DMS79 (cell line): ENCODE measurements around the gene ZNF621.
"Not testable (repeated sequence)": the region's sequence is repeated elsewhere in the genome, so short reads cannot be mapped to it uniquely, and the experiment has no call there.

Experiments
- DNase-seq: peaks from one replicate; lab custom pipeline; 2025; lab: John Stamatoyannopoulos, UW

The ZNF621 gene

DNA sequence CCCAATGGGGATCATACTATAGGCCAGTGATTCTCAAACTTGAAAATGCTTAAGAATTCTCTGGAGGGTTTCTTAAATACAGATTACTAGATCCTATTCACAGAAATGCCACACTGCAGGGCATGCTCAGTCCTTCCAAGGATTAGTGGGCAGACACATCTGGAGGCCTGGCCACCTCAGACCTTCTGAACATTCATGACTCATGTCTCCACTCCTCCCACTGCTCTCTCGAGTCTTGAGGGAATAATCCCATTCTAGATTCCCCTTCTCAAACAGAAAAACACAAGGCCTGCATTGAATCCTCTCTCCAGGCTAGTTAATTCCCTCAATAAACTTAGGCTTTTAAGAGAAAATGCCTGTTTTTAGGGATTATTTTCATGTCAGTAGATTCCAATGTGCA, 22.1 kb downstream of the ZNF621 start:
- no peak for DNase-seq

DNA sequence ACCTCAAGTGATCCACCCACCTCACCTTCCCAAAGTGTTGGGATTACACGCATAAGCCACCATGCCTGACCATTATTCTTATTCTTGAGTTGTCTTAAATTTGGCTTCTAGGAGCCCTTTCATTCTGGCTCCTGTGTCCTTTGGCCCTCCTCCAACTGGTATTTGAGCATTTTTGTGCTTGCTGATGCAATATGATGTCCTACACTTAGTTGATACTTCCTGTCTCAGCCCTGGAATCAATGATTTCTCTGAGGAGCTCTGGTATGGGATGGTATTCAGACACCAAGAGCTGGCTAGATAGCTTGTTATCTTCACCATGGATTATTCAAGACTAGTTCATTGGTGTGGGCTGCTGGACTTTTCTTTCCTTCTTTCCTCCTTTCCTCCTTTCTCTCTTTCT, 25.4 kb downstream of the ZNF621 start:
- no peak for DNase-seq

DNA sequence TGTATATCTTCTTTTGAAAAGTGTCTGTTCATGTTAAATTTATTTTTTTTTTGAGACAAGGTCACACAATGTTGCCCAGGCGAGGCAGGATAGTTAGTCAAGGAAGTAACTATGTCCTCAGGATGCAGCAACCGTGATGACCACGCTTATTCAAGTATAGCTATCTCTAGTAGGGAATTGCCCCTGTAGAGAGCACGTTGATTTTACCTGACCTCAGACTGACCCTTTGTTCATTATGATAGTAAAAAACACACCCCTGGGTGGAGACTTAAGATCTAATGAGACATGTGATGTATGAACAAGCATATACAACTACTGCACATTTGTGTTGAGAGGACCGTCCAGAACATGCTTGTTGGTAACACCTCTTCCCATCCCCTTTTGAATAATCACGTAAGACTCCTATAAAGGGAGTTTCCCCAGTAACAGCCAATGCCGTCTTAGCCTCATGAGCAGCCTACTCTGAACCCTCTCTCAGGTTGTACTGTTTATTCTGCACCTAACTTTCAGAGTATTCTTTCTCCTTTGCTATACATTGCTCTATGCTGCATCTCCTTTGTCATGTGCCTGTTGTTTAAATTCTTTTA, 32.9 kb downstream of the ZNF621 start:
- DNase-seq = no peak

DNA sequence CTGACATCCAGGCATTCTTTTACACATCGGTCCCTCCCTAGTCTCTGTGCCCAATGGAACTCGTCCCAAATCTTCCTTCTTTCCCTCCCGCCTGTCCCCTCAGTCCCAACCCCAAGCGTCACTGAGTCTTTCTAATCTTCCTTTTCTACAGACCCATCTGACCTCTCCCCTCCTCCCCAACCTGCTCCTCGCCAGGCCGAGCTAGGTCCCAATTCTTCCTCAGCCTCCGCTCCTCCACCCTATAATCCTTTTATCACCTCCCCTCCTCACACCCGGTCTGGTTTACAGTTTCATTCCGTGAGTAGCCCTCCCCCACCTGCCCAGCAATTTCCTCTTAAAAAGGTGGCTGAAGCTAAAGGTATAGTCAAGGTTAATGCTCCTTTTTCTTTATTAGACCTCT, 37.7 kb downstream of the ZNF621 start:
- DNase-seq = not testable (repeated sequence)

DNA sequence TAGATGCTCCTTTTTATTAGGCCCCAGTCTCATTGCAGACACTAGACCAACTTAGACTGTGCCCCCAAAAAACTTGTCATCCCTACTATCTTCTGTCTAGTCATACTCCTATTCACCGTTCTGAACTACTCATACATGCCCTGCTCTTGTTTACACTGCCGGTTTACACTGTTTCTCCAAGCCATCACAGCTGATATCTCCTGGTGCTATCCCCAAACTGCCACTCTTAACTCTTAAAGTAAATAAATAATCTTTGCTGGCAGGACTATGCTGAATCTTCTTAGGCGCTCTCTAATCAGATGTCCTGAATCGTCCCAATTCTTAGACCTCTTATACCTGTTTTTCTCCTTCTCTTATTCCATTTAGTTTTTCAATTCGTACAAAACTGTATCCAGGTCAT, 40.9 kb downstream of the ZNF621 start:
- not testable (repeated sequence) for DNase-seq

DNA sequence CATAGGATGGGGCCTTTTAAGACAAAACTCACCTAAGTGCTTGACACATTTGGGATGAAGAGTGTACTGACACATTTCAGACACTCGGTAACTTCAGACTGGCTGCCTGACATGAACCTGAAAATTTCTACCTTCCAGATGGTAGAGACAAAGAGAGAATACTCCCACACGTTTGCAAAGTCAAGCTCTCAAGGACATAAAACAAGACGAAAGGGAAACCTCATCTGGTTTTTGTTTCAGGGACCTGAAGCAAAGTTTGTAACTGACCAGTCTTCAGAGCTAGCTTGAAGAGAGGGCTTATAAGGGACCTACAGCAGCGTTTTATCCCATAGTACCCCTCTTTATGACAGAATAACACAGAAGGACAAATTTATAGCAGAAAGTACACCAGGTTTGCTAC, 41.9 kb downstream of the ZNF621 start:
- no peak for DNase-seq

DNA sequence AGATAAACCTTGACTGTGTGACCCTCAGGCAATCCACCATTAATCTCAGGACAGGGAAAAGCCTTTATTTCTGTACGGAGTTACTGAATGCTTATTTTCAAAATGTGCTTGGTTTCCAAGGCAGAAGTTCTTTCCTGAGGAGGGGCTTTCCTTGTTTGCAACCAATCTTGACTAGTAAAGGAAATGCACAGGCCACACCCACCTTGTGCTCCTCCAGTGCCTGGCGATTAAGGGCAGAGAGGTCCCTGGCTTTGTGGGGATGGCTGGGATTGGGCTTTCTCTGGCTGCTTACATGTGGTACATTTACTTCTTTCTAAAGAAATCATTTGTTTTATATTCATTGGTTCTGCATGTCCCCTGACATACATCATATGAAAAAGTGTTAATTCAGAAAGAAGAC, 47.8 kb downstream of the ZNF621 start:
- DNase-seq = no peak

DNA sequence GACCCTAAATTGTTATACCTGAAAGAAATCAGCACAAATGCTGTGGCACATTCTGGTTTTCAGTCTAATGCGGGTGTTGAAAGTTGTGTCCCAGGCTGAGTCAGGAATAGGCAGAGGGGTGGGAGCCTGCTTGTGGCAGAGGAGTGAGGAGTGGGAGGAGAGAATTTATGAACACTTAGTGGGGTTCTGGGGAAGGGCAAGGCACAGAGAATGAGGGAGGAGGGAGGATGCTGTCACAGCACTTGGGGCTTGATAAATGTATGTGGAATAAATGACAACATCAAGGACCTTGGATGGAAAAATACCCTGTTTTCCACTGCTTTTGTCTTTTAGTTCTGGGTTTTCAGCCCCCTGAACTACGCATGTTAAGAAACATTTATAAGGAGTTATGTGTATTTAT, 49.3 kb downstream of the ZNF621 start:
- no peak for DNase-seq

DNA sequence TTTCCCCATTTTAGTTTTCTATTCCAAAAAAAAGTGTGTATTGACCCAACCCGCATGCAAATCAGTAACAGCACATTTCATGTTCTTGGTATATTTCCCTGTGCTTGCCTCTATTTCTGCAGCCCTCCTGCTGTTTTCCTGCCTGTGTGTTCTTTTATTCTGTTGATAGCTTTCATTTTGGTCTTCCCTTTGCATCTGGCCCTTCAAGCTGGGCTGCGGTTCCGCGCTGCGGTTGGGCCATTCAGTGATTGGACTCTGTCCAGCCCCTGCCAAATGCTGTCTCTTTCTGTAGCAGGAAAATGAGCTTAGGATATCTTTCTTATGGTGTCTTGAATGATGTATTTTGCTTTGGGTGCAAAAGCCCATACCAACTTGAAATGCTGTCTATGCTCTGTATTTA, 49.9 kb downstream of the ZNF621 start:
- peak; percentile 2 for DNase-seq

DNA sequence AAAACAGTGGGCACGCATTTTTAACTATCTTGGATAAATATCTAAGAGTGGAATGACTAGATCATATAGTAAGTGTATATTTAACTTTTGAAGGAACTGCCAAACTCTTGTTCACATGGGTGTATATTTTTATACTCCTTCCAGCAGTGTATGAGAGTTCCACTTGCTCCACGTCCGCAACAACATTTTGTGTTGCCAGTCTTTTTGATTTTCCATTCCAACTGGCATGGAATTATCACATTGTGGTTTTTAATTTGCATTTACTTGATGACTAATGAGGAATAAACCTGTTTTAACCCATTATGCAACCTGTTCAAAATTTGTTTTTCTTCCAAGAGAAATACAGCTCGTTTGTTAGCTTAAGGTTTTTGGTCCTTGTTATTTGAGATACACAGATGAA, 51.6 kb downstream of the ZNF621 start:
- DNase-seq = no peak

DNA sequence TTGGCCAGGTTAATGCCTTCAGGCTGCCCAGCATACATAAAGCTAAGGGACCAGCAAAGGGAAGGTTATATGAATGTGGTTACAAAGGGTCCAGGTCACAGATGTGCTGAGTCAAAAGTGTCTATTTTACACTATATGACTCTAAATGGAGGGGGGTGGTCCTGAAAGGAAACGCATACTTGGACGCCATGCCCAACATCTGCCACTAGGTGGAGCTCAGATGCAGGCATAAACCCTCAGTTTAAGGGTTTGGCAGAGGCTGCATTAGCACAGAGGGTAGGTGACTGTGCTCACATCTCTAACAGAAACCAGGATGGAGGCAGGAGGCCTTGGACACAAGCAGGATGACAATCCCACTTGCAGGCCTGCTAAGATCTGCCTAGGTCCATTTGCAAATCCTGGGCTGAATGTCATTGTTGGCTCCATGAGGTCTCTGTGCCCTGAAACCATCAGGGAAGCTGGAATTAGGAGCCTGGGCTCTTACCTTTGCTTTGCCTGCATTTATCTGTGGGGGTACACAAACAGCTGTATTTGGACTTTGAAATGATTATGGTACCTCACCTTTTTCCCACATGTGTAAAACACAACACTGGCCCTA, 55.8 kb downstream of the ZNF621 start:
- DNase-seq = peak; percentile 2

DNA sequence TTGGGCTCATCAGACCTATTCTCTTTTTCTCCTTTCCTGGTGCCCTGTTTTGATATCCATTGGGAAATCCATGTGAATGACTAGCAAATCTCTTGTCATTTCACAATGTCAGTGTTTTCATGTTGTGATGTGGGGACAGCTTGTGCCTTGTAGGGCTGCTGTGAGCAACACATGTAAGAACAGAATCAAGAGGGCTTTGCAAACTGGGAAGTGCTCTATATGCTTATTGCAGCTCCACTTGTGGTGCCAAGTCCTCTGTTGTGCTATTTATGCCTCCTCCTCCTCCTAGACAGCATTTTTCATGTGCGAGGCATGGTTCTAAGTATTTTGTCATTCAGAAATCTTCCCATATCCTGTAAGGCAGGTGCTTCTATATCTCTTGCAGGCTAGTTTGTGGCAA, 56.4 kb downstream of the ZNF621 start:
- no peak for DNase-seq

DNA sequence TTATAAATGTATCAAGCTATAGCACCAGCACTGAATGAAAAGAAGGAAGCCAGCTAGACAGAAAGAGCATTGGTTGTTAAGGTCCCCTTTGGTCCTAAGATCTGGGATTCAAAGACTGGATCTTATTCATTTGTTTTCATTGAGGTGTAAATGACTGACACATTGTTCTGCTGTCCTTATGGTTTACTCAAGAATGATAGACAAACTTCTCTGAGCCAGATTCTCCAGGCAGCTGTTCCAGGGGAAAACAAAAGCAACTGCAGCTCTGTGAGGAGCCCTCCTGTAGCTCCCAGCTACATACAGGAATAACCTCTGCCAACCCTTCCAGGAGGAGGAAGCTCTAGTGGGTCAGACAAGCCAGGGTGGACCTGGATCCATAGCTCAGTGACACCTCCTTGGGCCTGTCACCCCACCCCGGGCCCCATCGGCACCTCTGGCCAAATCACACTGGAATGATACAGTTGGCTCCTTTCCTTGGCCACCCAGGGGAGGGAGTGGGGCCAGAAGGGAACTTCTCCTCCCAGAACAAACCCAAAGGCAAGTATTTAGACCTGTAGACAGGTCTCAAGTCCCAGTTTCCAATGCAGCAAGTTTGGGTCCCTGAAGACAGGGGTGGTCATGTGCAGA, 57.8 kb downstream of the ZNF621 start:
- no peak for DNase-seq

DNA sequence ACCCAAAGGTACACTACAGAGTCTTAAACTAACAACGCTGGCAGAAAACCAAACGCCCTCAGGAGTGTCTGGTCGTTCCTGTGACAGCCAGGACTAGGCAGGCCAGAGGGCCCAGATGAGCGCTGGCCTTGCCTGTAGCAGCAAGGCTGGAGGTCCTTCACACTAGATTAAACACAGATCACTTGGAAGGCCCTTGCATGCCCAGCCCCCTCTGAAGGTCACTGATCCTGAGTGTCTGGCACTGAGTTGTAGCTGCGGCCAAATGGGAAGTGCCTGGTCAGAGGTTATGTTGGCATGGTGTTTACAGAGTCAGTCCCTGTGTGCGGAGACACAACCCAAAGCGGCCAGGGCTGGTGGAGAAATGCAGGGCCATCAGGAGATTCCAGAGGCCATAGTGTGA, 58.9 kb downstream of the ZNF621 start:
- peak; percentile 71 for DNase-seq

DNA sequence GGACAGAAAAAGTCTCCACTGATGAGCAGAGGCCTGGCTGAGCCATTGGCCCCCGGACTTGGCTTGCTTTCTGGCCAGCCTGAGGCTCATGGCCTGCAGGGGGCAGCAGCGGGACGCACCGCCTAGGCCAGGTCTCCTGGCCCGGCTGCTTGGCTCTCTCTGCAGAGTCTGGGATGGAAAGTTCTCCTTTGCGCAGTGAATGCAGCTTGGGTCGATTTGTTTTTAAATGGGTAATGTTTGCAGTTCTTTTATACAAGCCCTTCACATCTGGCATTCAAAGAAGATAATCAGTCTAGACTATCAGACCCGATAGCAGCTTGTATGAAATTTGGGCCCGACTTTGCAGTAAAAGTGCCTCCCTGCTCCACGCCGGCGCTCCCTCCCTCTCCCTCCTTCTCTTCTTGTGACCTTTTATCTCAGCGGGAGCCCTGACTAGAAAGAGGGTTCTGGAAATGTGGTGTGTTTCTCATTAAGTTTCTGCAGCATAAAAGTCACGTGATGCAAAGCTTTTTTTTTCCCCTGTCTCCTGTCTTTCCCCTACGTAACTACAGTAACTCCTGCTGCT, 59.9 kb downstream of the ZNF621 start:
- DNase-seq = no peak

DNA sequence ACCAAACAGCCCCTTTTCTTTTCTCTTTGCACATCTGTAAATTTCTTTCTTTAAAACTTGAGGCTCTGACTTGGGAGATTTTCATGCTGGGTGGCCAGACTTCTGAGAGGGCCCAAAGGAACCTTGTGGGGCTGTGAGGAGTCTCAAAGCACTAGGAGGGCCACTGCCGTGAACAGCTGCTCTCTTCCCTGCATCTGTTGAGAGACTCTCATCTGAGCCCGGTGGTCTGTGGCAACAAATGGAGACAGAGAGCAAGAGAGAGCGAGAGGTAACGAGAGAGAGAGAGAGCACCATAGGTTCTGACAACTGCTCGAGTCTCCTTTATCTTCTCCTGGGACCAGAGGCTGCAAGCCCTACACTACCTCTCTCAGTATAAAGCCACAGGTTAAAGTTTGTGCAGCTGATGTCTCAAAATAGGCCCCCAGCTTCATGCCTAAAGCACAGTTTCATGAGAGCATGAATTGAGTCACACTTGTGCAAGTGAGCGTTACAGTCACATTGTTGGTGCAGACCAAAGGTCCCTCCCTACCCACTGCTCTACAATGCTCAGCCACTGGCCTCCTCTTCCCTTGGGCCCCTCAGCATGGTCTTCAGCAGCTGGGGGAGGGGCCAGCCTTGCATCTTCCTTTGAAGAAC, 60.7 kb downstream of the ZNF621 start:
- DNase-seq = no peak

DNA sequence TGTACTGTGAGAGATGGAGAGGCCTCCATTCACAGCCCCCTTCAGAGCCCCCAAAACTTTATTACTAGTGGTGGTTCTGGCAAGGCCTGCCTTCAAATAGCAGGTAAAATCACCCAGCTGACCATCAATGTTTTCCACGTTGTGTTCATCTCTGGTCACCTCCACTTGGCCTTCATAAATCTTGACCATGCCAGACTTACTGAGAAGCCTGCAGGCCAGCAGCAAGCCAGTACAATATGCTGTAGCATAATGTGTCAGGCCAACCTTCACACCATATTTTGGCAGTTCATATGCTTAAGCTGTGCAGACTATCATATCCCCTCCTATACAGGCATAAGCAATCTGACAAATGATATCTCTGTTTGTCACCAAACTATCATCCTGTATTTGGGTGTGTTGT, 62.1 kb downstream of the ZNF621 start:
- no peak for DNase-seq

DNA sequence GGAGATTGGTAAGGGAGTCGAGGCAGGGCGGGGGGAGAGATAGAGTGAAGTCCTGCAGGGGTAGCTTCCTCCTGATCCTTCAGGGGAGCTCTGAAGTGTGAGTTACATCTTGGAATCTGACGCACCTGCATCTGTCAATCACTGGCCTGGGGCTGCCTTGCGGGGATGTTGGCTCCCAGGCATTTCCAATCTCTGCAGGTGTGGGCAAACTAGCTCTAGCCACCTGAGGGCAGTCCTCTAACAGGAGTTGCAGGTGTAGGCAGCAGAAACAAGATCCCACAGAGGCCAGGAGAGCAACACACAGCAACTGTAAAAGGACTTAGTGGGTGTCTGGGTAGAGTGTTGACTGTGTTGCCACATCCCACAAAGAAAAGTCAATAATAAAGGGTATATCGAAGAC, 63.6 kb downstream of the ZNF621 start:
- DNase-seq = no peak
